ENCODE measurements around the gene TSPAN12.

DNA sequence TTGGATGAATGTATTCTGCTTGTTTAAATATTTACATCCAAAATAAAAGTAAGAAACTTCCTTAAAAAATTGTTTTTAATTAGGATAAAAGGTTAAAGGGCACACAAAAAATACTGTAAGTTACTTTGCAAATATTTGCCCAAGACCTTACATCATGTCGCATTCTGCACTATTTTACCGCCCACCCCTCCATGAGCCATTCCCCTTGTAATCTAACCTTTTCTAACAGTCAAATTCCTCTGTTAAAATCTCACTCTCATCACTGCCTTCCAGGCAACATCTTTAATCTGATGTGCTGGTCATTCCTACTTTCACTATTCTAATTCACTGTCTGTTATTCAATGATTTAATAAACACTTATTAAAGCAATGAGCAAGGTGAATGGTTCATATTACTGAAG lies 23.2 kb downstream of the TSPAN12 start:
- TF ChIP-seq, protein P1, sequence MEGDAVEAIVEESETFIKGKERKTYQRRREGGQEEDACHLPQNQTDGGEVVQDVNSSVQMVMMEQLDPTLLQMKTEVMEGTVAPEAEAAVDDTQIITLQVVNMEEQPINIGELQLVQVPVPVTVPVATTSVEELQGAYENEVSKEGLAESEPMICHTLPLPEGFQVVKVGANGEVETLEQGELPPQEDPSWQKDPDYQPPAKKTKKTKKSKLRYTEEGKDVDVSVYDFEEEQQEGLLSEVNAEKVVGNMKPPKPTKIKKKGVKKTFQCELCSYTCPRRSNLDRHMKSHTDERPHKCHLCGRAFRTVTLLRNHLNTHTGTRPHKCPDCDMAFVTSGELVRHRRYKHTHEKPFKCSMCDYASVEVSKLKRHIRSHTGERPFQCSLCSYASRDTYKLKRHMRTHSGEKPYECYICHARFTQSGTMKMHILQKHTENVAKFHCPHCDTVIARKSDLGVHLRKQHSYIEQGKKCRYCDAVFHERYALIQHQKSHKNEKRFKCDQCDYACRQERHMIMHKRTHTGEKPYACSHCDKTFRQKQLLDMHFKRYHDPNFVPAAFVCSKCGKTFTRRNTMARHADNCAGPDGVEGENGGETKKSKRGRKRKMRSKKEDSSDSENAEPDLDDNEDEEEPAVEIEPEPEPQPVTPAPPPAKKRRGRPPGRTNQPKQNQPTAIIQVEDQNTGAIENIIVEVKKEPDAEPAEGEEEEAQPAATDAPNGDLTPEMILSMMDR (IDR thresholded peaks at IDR 0.05) = no peak
- no peak for TF ChIP-seq POLR2A (IDR thresholded peaks at IDR 0.05)
